ENCODE results near the gene KAZALD1.

Gene KAZALD1

DNA sequence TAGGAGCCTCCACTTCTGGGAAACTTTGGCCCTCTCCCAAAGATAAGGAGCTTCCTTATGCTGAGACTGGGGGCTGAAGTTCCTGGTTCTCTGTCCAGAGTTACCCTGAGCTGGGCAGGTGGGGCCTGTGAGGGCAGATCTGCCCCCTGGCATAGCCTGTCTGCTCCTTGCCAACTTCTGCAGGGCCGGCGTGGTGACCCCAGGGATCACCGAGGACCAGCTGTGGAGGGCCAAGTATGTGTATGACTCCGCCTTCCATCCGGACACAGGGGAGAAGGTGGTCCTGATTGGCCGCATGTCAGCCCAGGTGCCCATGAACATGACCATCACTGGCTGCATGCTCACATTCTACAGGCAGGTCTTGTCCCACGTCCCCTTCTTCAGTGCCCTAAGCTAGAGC, 26.5 kb upstream of the KAZALD1 start:
- TF ChIP-seq, protein P1, sequence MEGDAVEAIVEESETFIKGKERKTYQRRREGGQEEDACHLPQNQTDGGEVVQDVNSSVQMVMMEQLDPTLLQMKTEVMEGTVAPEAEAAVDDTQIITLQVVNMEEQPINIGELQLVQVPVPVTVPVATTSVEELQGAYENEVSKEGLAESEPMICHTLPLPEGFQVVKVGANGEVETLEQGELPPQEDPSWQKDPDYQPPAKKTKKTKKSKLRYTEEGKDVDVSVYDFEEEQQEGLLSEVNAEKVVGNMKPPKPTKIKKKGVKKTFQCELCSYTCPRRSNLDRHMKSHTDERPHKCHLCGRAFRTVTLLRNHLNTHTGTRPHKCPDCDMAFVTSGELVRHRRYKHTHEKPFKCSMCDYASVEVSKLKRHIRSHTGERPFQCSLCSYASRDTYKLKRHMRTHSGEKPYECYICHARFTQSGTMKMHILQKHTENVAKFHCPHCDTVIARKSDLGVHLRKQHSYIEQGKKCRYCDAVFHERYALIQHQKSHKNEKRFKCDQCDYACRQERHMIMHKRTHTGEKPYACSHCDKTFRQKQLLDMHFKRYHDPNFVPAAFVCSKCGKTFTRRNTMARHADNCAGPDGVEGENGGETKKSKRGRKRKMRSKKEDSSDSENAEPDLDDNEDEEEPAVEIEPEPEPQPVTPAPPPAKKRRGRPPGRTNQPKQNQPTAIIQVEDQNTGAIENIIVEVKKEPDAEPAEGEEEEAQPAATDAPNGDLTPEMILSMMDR (conservative IDR thresholded peaks at IDR 0.05; ENCODE audit: control insufficient read depth, insufficient read depth, low read depth, low read length): no peak
- H3K4me3 ChIP-seq (ENCODE audit: control insufficient read depth, low read depth, low read length): no peak overlapping the region
- no peak for DNase-seq (ENCODE audit: low read depth)

DNA sequence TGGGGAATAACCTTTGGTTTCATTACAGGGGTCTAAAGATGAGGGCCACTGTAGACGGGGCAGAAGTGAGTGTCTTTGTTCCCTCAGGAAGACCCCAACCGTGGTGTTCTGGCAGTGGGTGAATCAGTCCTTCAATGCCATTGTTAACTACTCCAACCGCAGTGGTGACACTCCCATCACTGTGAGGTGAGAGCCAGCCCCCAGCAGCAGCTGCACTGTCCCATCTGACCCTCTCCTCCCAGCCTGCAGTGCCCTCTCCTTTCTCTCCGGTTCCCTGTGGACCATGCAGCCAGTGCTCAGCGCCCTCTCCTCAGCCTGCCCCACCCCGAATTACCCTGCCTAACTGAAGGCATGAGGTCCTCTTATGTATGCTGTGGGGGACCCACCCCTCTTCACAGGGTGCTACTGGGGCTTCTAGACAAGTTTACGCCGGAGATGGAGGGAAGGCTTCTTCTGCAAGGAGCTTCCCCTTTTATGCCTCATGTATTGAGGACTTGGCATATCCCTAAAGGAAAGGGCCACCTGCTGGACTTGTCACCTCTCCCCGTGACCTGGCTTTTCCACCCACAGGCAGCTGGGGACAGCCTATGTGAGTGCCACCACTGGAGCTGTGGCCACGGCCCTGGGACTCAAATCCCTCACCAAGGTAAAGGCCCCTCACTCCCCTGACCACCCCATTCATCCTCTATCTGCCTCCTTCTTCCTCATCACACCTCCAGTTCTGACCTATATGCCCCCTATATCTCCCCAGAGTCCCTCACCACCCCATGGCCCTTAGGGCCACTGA, 25.7 kb upstream of the KAZALD1 start:
- TF ChIP-seq, protein P1 (conservative IDR thresholded peaks at IDR 0.05; ENCODE audit: control insufficient read depth, insufficient read depth, low read depth, low read length): no peak
- DNase-seq (ENCODE audit: low read depth): no peak
- H3K4me3 ChIP-seq (ENCODE audit: control insufficient read depth, low read depth, low read length): no peak overlapping the region

DNA sequence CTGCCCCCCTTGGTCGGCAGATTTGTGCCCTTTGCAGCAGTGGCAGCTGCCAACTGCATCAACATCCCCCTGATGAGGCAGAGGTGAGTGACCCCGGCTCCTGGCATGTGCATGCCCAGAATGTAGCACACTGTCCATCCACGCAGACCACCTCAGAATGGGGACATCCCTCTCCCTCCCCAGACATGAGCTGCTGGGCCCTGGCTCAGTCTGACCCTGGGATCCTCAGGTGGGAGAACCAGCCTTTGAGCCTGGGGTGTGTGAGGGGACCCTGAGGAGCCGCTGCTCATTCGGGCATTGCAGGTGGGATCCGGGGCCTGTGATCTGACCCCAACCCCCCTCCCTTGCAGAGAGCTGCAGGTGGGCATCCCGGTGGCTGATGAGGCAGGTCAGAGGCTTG, 25.1 kb upstream of the KAZALD1 start:
- TF ChIP-seq, protein P1 (conservative IDR thresholded peaks at IDR 0.05; ENCODE audit: control insufficient read depth, insufficient read depth, low read depth, low read length): no peak
- no peak for DNase-seq (ENCODE audit: low read depth)
- no peak overlapping the region for H3K4me3 ChIP-seq (ENCODE audit: control insufficient read depth, low read depth, low read length)

- DNase-seq (ENCODE audit: low read depth): no peak
- TF ChIP-seq, protein P1 (conservative IDR thresholded peaks at IDR 0.05; ENCODE audit: control insufficient read depth, insufficient read depth, low read depth, low read length): no peak
- no peak overlapping the region for H3K4me3 ChIP-seq (ENCODE audit: control insufficient read depth, low read depth, low read length)
Observed at GRCh38 chr10:101038484-101038883, 23.3 kb upstream of the KAZALD1 start.

DNA sequence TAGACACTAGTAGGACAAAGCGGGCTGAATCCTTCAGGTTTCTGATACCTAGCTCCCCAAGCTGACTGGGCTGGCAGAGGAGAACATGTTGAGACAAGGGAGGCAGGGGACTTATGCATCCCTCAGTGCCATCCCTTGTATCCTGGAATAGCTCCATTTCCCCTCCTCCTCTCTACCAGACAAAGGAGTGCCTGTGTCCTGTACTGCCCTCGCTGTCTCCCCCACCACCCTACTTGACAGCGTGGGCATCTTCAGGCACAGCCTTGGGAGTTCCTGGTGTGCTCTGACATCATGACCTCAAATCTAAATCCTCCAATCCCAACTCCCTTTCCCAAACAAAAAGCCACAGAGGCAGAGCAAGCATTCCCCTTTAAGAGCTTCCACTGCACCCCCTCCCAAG, 21.7 kb upstream of the KAZALD1 start:
- TF ChIP-seq, protein P1 (conservative IDR thresholded peaks at IDR 0.05; ENCODE audit: control insufficient read depth, insufficient read depth, low read depth, low read length): no peak
- DNase-seq (ENCODE audit: low read depth): no peak

GRCh38 chr10:101040851-101041250, 20.9 kb upstream of the KAZALD1 start:
- no peak for DNase-seq (ENCODE audit: low read depth)
- TF ChIP-seq, protein P1 (conservative IDR thresholded peaks at IDR 0.05; ENCODE audit: control insufficient read depth, insufficient read depth, low read depth, low read length): no peak
- H3K4me3 ChIP-seq (ENCODE audit: control insufficient read depth, low read depth, low read length): no peak overlapping the region

More for the DNA sequence above, 21.7 kb upstream of the KAZALD1 start:
- no peak overlapping the region for H3K4me3 ChIP-seq (ENCODE audit: control insufficient read depth, low read depth, low read length)

All from fibroblast of mammary gland (primary cell).